DMS53 treated with DMSO at 0.1 percent for 48 hours (cell line): Measurements from ENCODE around the gene LRPAP1.

ENCODE experiments used
- DNase-seq: peaks from one replicate; lab custom pipeline; 2025; ENCODE audit not compliant: unreplicated experiment; lab: John Stamatoyannopoulos, UW

The LRPAP1 gene

DNA sequence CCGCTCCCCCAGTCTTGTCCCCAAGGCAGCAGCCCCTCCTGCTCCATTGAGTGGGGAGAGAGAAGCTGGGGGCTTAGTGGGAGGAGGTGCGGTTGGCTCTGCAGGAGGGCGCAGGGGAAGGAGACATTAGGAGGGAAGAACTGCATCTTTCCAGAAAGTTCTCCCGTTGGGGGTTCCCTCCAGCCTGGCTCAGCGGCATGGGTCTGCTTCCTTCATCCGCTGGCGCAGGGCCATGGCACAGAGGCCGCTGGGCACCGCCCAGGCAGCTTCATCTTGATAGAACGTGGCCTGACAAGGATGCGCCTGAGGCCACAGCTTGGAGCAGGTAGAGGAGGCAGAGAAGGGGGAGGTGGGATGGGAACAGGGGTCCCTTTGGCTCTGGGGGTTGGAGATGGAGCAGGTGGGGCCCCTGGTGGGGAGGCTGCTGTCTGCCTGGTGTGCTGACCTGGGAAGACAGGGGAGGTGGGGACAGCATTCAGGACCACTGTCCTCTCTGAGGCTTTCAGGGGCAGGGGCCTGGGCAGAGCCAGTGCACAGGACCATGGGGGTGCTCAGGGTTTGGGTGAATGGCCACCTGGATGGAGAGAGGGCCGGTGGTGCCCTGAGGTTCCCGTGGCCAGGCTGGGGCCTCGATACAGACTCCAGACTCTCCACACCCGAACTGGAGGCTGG, 57.0 kb downstream of the LRPAP1 start:
- DNase-seq, result no peak

- DNase-seq, result no peak
Observed at GRCh38 chr4:3473996-3474765, 58.0 kb downstream of the LRPAP1 start.

GRCh38 chr4:3473181-3473950, 58.9 kb downstream of the LRPAP1 start:
- no peak for DNase-seq

DNA sequence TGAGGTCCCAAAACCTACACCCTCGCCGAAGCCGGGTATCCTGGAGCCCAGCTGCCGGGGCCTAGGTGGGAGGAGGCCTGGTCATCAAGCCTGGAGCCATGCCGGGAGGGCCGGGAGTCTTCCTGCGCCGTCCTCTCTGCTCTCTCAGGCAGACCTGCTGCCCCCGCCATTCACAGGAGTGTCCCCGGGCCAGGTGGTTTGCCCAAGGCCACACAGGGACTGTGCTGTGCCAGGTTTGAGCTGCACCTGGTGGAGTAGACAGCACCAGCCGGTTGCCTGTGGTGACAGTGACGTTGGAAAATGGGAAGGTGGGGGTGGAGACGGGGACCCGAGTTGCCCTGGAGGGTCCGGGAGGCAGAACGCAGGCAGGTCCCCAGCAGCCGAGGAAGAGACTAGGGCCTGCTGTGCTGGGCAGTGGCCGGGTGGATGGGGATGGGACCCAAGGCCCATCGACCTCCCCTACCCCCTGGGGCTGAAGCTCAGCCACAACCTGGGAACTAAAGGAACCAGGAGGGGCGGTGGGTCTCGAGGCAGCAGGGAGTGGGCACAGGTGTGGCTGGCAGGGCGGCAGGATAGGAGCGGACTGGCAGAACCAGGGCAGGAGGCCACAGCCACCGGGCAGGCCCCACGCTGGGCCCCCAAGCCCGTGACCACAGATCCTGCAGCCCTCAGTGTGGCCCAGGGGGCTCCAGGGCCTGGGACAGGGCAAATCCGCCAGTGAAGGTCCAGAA, 59.6 kb downstream of the LRPAP1 start:
- DNase-seq, result no peak

DNA sequence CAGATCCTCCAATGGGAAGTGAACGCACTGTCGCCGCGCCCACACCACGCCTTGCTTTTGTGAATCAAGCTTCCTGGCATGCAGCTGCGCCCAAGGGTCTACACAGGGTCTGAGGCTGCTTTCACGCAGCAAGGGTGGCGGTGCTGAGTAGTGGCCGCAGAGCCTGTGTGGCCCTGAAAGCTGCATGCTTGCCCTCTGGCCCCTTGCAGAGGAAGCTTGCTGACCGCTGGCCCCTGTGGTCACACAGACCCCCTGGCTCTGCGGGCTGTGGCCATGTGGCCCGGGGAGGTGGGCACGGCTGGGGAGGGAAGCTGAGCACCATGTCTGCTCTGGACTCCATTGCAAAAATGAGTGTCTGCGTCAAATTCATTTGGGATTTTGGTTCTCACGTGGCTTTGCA, 60.3 kb downstream of the LRPAP1 start:
- DNase-seq, result no peak

- no peak for DNase-seq
Observed at GRCh38 chr4:3471098-3471760, 61.0 kb downstream of the LRPAP1 start.

- DNase-seq, result no peak
Observed at GRCh38 chr4:3470244-3471097, 61.8 kb downstream of the LRPAP1 start.

GRCh38 chr4:3469386-3470243, 62.6 kb downstream of the LRPAP1 start:
- no peak for DNase-seq

GRCh38 chr4:3468804-3469203, 63.4 kb downstream of the LRPAP1 start:
- no peak for DNase-seq

DNA sequence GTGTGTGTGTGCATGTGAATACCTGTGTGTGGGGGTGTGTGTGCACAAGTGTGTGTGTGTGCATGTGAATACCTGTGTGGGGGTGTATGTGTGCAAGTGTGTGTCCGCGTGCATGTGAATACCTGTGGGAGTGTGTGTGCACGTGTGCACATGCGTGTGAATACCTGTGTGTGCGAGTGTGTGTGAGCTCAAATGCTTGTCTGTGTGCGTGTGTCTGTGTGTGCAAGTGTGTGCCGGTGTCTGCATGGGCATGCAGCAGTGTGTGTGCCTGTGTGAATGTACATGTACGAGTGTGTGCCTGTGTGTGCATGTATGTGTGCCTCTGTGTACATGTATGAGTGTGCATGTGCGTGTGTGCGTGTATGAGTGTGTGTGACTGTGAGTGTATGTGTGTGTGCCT, 64.1 kb downstream of the LRPAP1 start:
- no peak for DNase-seq

DNA sequence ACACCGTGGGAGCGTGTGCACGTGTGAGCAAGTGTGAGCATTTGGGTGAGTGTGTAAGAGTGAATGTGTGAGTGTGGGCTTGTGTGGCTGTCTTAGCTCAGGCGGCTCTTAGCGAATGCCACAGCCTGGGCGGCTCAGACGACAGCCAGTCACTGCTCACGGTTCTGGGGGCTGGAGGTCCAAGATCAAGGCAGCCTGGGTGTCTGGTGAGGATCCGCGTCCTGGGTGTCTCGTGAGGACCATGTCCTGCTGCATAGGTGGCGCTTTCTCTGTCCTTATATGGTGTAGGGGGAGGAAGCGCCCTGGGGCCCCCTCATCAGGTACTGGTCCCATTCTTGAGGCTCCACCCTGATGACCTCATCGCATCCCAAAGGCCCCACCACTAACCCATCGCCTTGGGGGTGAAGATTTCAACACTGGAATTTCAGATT, 64.6 kb downstream of the LRPAP1 start:
- DNase-seq, result no peak

GRCh38 chr4:3466691-3467600, 65.3 kb downstream of the LRPAP1 start:
- no peak for DNase-seq

GRCh38 chr4:3465698-3466671, 66.2 kb downstream of the LRPAP1 start:
- no peak for DNase-seq

GRCh38 chr4:3464911-3465697, 67.1 kb downstream of the LRPAP1 start:
- no peak for DNase-seq

- no peak for DNase-seq
Observed at GRCh38 chr4:3464349-3464905, 67.8 kb downstream of the LRPAP1 start.
